ENCODE data around the gene MET.
"Not testable (repeated sequence)": the region's sequence is repeated elsewhere in the genome, so short reads cannot be mapped to it uniquely, and the experiment has no call there.

The MET gene

GRCh38 chr7:116754186-116754585 is 82.2 kb downstream of the MET start:
- no peak for DNase-seq

DNA sequence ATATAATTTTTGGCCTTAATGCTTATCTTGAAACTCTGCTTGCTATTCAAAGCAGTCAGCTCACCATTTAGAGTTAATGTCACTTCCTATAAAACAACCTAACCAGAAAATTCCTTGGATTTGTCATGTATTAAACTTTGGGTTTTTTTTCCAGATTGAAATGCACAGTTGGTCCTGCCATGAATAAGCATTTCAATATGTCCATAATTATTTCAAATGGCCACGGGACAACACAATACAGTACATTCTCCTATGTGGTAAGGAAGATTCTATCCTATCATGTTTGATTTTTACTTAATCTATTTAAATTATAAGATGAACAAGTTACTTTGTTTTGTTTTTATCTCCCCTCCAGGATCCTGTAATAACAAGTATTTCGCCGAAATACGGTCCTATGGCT is 85.3 kb downstream of the MET start:
- no peak for DNase-seq

GRCh38 chr7:116759642-116760041 is 87.6 kb downstream of the MET start:
- DNase-seq: not testable (repeated sequence)

DNA sequence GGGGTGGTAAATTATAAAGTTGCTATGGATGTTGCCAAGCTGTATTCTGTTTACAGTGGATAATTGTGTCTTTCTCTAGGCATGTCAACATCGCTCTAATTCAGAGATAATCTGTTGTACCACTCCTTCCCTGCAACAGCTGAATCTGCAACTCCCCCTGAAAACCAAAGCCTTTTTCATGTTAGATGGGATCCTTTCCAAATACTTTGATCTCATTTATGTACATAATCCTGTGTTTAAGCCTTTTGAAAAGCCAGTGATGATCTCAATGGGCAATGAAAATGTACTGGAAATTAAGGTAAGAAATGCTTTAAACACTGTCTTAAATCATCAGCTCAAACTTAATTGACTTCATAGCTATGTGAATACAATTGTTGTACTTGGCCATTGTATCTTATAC is 91.0 kb downstream of the MET start:
- no peak for DNase-seq

DNA sequence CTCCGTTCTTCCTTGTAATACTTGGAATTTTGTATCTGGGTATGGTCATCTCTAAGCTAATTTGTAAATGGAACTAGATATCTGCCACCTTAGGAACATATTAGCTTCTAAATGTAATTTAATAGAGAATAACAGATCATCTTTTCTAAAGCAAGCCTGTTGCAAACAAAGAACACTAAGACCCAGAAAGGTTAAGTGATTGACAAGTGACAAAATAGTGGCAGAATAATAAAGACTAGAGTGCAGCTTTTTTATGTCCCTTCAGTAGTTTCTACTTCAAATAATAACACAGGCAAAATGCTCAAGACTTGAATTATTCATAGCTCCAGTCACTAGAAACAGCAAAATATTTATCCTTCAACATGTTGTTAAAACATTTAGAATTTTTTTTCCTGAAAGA is 91.7 kb downstream of the MET start:
- no peak for DNase-seq

GRCh38 chr7:116766881-116767280 is 94.9 kb downstream of the MET start:
- DNase-seq: no peak

- DNase-seq: no peak
Observed at GRCh38 chr7:116769546-116769945, 97.5 kb downstream of the MET start.

DNA sequence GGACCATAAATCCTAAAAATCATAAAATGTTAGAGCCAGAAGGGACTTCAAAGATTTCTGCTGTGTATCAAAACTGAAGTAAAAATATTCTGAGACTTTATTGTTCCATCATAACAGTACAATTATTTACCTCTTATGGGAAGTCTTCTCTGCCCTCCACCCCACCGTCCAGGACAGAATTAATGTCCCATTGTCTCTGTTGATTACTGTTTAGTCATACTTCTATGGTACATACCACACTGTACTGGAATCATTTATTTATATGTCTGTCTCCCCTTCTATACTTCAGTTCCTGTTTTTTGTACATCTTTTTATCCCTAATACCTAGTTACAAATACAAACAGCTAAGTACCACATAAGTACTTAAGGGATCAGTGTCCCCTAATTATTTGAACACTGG is 98.9 kb downstream of the MET start:
- no peak for DNase-seq

DNA sequence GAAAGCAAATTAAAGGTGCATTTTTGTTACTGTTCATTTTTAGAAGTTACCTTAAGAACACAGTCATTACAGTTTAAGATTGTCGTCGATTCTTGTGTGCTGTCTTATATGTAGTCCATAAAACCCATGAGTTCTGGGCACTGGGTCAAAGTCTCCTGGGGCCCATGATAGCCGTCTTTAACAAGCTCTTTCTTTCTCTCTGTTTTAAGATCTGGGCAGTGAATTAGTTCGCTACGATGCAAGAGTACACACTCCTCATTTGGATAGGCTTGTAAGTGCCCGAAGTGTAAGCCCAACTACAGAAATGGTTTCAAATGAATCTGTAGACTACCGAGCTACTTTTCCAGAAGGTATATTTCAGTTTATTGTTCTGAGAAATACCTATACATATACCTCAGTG is 99.6 kb downstream of the MET start:
- DNase-seq: no peak

- DNase-seq: peak; percentile 13
Observed at GRCh38 chr7:116772423-116772863, 100.4 kb downstream of the MET start.

GRCh38 chr7:116772926-116773749 is 101.1 kb downstream of the MET start:
- no peak for DNase-seq

DNA sequence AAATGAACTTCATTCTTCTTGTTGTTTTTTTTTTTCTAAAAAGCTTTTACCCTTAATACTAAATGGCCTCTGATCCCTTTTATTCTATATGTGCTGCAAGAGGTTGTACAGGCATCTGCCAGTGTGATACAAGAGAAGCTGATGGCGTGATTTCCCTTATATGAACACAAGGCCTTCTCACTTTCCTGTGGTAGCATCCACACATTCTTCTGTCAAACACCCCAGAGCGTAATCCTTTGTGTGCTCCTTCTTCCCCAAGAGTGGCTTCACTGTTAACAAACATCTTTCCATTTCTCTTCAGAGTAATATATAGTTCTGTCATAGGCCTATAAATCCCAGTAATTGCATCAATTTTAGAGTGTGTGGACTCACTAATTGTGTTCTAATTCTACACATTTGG is 104.0 kb downstream of the MET start:
- DNase-seq: no peak

DNA sequence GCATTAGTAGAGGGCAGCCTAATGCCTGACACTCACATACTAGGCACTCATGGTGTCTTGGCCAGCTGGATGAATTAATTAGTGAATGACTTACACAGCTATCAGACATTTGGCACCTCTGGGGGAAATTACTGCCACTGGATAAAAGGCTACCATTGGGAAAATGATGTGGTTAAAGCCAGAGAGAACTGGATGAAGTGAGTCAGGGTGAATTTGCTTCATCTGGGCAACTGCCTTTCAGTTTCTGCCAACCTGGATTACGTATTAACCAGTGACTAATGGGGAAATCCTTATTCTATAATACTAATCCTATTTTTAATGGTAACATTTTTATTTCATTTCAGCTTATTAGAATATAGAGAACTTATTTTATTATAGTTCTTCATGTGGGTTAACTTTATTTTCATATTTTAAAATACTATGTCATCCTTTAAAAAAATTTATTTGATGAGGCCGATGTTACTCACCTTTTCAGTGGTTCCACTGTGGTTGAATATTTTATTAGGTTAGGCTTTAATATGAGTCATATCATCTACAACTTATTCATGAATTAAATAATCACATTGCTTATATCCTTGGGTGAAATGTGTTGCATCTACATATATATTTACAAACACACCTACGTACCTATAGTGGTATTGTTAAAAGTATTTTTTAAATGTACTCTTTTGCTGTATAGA is 104.8 kb downstream of the MET start:
- no peak for DNase-seq

GRCh38 chr7:116777651-116778281 is 105.8 kb downstream of the MET start:
- peak; percentile 9 for DNase-seq

GRCh38 chr7:116779216-116779615 is 107.2 kb downstream of the MET start:
- no peak for DNase-seq

- no peak for DNase-seq
Observed at GRCh38 chr7:116779931-116780330, 107.9 kb downstream of the MET start.

- no peak for DNase-seq
Observed at GRCh38 chr7:116780521-116780920, 108.5 kb downstream of the MET start.

GRCh38 chr7:116780966-116781365 is 109.0 kb downstream of the MET start:
- no peak for DNase-seq

GRCh38 chr7:116781584-116781983 is 109.6 kb downstream of the MET start:
- DNase-seq: no peak

DNA sequence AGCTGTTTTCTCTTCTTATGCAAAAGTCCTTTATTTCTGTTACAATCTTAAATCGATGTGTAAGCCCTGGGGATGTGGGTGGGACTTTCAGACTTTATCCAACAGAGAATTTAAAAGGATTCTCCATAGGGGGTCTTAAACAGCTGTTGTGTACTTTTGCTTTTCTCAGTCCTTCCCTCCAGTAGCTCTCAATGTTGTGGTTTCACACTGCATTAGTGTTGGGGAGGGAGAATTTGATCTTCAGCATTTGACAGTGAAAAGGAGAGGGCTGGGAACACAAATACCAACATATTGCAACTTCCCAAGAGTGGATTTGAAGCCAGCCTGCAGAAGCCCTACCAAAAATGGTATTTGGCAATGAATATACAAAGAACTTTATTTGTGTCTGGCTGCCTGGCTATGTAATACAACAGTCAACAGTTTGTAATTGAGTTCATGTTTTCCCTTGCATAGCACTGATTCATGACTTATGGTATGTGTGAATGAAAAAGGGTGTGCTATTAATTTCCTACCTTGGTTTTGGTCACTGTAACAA is 110.2 kb downstream of the MET start:
- no peak for DNase-seq

GRCh38 chr7:116783666-116784318 is 111.8 kb downstream of the MET start:
- no peak for DNase-seq

GRCh38 chr7:116784647-116785046 is 112.7 kb downstream of the MET start:
- no peak for DNase-seq

DNA sequence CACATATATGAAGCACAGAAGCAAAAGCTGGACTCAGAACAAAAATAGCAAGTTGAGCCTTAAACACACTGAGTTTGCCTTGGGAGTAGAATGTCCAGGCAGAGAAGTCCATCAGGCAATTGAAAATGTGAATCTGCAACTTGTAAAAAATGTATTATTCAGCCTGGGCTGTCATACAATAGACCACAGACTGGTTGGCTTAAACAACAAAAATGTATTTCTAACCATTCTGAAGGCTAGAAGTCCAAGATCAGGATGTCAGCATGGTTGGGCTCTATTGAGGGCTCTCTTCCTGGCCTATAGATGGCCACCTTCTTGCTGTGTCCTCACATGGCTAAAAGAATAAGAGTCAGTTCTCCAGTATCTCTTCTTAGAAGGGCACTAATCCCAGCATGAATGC is 113.8 kb downstream of the MET start:
- DNase-seq: no peak
